Measurements from ENCODE around the gene ELOB.

ELOB gene

DNA sequence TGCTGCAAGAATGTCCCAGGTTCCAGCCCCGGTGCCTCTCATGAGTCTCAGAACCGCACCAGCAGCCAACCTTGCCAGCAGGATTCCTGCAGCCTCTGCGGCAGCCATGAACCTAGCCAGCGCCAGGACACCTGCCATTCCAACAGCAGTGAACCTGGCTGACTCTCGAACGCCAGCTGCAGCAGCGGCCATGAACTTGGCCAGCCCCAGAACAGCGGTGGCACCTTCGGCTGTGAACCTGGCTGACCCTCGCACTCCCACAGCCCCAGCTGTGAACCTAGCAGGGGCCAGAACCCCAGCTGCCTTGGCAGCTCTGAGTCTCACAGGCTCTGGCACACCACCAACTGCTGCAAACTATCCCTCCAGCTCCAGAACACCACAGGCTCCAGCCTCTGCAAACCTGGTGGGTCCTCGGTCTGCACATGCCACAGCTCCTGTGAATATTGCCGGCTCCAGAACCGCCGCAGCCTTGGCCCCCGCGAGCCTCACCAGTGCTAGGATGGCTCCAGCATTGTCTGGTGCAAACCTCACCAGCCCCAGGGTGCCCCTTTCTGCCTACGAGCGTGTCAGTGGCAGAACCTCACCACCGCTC is 9.8 kb downstream of the ELOB start:
- no peak for DNase-seq (ENCODE audit: low read depth)

DNA sequence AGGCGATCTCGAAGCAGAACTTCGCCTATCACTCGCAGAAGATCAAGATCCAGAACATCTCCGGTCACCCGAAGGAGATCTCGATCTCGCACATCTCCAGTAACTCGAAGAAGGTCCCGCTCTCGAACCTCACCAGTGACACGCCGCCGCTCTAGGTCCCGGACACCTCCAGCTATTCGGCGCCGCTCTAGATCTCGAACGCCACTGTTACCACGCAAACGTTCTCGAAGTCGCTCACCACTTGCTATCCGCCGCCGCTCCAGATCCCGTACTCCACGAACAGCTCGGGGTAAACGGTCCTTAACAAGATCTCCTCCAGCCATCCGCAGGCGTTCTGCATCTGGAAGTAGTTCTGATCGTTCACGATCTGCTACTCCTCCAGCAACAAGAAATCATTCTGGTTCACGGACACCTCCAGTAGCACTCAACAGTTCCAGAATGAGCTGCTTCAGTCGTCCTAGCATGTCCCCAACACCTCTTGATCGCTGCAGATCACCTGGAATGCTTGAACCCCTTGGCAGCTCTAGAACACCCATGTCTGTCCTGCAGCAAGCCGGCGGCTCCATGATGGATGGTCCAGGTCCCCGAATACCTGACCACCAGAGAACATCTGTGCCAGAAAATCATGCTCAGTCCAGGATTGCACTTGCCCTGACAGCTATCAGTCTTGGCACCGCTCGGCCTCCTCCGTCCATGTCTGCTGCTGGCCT is 10.5 kb downstream of the ELOB start:
- DNase-seq (ENCODE audit: low read depth): no peak

DNA sequence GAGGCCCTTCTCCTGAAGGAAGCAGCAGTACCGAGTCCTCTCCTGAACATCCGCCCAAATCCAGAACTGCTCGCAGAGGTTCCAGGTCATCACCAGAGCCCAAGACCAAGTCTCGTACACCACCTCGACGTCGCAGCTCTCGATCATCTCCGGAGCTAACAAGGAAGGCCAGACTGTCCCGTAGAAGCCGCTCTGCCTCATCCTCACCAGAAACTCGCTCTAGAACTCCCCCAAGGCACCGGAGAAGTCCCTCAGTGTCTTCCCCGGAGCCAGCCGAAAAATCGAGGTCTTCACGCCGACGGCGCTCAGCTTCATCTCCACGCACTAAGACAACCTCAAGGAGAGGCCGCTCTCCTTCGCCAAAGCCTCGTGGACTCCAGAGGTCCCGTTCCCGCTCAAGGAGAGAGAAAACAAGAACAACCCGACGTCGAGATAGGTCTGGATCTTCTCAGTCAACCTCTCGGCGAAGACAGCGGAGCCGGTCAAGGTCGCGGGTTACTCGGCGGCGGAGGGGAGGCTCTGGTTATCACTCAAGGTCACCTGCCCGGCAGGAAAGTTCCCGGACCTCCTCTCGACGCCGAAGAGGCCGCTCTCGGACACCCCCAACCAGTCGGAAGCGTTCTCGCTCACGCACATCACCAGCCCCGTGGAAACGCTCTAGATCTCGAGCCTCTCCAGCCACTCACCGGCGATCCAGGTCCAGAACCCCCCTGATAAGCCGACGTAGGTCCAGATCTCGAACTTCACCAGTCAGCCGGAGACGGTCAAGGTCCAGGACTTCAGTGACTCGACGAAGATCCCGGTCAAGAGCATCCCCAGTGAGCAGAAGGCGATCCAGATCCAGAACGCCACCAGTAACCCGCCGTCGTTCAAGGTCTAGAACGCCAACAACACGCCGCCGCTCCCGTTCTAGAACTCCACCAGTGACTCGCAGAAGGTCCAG is 11.3 kb downstream of the ELOB start:
- no peak for DNase-seq (ENCODE audit: low read depth)

DNA sequence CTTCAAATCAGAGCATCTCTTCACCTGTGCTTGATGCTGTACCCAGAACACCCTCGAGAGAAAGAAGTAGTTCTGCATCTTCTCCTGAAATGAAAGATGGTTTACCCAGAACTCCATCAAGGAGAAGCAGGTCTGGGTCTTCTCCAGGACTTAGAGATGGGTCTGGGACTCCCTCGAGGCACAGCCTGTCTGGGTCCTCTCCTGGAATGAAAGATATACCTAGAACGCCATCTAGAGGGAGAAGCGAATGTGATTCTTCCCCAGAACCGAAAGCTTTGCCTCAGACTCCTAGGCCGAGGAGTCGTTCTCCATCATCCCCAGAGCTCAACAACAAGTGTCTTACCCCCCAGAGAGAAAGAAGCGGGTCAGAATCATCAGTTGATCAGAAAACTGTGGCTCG is 12.4 kb downstream of the ELOB start:
- no peak for DNase-seq (ENCODE audit: low read depth)

DNA sequence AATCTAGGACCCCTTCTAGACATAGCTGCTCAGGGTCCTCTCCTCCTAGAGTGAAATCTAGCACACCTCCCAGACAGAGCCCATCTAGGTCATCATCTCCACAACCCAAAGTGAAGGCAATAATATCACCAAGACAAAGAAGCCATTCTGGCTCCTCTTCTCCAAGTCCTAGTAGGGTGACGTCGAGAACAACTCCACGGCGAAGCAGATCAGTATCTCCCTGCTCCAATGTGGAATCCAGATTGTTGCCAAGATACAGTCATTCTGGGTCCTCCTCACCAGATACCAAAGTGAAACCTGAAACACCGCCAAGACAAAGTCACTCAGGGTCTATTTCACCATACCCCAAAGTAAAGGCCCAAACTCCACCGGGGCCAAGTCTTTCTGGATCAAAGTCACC is 13.9 kb downstream of the ELOB start:
- no peak for DNase-seq (ENCODE audit: low read depth)

DNA sequence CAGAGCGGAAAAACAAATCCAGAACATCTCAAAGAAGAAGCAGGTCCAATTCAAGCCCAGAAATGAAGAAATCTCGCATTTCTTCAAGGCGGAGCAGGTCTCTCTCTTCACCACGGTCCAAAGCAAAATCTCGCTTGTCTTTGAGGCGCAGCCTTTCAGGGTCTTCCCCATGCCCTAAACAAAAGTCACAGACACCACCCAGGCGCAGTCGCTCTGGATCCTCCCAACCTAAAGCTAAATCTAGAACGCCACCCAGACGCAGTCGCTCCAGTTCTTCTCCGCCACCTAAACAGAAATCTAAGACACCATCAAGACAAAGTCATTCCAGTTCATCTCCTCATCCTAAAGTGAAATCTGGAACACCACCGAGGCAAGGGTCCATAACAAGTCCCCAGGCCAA is 14.4 kb downstream of the ELOB start:
- DNase-seq (ENCODE audit: low read depth): no peak

DNA sequence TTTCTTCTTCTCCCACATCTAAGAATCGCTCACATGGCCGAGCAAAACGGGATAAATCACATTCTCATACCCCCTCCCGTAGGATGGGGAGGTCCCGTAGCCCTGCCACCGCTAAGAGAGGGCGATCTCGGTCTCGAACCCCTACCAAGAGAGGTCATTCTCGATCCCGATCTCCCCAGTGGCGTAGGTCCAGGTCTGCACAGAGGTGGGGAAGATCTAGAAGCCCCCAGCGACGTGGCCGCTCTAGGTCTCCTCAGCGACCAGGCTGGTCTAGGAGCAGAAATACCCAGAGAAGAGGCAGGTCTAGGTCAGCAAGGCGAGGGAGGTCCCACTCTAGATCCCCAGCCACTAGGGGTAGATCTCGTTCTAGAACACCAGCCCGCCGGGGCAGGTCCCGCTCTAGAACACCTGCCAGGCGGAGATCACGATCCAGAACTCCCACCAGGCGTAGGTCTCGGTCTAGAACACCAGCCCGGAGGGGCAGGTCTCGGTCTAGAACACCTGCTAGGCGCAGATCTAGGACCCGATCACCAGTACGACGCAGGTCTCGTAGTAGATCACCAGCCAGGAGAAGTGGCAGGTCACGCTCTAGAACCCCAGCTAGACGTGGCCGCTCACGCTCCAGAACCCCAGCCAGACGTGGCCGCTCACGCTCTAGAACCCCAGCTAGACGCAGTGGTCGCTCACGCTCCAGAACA is 15.0 kb downstream of the ELOB start:
- DNase-seq (ENCODE audit: low read depth): no peak

DNA sequence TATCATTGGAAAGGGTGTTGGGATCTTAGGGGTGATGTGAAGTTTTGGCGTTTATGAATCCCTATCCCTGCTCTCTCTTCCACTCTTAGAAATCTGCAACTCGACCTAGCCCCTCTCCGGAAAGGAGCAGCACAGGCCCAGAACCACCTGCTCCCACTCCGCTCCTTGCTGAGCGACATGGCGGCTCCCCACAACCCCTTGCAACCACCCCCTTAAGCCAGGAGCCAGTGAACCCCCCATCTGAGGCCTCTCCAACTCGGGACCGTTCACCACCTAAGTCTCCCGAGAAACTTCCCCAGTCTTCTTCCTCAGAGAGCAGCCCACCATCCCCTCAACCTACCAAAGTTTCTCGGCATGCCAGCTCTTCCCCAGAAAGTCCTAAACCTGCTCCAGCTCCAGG is 15.6 kb downstream of the ELOB start:
- DNase-seq (ENCODE audit: low read depth): no peak

DNA sequence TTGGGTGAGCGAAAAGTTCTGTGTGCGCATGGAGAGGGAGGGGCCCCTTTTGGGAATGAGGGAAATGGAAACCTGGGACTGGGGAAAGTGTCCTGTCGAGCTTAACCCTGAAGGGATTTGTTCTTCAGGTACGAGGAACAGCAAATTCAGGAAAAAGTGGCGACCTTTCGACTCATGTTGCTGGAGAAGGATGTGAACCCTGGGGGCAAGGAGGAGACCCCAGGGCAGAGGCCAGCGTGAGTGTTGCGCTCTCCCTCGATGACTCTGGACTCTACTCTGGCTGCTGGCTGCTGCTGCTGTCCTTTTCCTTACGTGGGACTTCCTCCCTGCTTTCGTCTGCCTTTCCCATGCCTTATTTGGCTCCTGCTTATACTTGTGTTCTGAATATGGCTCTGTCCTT is 19.7 kb downstream of the ELOB start:
- DNase-seq (ENCODE audit: low read depth): no peak

DNA sequence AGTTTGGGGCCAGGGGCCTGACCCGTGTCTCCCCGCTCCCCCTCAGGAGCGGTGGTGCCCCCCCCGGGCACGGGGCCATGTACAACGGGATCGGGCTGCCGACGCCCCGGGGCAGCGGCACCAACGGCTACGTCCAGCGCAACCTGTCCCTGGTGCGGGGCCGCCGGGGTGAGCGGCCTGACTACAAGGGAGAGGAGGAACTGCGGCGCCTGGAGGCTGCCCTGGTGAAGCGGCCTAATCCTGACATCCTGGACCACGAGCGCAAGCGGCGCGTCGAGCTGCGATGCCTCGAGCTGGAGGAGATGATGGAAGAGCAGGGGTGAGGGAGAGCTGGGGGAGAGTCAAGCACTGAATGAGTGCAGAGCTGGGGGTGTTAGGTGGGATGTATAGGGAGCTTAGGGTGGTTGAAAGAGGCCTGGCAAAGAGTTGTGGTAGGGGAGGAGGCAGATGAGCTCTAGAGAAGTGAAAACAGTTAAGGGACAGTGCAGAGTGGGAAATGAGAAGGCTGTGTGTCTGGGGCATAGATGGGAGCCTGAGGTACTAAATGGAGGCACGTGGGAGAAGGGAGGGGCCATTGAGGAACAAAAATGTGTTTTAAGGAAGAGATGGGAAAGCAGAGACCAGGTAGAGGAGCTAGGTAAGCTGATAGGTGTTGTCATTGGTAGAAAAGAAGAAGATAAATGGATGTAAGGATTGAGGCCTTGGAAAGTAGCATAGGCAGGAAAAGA is 20.6 kb downstream of the ELOB start:
- no peak for DNase-seq (ENCODE audit: low read depth)

DNA sequence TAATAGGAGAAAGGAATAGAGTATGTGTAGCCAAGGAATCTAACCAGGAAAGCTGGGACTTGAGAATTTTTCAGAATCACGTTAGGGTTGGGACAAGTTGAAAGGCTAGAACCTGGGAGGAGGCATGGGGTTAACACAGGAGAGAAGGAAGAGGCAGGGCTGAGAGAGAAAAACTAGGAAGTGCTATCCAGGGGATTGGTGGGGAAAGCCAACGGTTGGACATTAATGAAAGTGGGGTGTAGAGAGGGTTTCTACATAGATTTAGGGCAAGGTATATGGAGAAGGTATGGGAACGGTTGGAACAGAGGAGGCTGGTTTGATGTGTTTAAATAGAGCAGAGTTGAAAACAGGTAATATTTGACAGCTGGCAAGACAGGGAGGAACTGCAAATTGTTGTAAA is 21.9 kb downstream of the ELOB start:
- DNase-seq (ENCODE audit: low read depth): no peak

DNA sequence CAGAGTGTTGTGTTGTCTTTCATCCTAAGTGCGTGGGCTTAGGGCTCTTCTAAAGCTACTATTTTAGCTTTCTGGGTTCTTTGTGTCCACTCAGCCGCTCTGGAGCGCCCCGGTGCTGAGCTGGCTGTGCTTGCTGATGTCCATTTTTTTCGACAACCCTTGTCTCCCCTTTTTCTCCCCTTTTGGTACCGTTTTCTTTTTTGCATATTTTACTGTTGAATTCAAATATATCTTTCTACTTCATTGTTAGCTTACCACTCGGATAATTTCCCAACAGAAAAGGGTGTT is 23.4 kb downstream of the ELOB start:
- DNase-seq (ENCODE audit: low read depth): peak; percentile 35

DNA sequence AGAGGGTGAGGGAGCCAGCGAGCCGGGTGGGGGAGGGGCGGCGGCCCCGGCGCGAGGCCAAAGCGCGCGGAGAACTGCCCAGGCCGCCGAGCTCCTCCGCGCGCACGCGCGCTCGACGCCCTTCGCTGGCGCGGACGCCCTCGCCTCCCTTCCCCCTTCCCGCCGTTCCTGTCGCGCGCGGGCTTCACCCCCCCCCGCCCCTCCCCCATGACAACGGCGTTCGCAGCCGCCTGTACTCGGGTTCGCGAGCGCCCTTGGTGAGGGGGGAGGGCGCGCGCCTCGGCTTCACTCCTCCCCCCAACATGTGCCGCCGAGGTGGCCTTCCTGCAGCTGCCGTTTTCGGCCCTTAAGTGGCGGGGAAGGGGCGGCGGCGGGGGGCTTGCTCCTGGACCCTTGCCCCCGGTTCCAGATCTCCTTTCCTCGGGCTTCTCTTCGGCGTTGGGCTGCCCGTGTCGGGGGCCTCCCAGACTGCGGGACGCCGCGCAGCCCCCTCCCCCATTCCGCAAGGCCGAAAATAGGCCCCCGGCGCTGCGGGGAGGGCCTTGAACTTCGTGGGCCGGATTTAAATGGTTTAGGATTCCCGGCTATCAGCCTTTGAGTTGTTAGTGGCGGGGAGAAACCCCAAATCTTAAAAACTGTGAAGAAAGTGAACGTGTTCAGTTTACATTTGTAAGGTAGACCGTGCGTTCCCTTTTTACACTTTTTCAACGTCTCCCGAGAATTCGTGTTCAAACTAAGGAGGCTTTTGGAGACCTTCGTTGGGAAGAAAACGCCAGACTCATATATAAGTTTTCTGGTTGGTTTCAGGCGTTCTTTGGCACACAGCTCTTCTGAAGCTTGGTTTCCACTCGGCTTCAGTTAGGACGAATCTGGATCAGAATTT is 24.0 kb downstream of the ELOB start:
- DNase-seq (ENCODE audit: low read depth): peak; percentile 79

DNA sequence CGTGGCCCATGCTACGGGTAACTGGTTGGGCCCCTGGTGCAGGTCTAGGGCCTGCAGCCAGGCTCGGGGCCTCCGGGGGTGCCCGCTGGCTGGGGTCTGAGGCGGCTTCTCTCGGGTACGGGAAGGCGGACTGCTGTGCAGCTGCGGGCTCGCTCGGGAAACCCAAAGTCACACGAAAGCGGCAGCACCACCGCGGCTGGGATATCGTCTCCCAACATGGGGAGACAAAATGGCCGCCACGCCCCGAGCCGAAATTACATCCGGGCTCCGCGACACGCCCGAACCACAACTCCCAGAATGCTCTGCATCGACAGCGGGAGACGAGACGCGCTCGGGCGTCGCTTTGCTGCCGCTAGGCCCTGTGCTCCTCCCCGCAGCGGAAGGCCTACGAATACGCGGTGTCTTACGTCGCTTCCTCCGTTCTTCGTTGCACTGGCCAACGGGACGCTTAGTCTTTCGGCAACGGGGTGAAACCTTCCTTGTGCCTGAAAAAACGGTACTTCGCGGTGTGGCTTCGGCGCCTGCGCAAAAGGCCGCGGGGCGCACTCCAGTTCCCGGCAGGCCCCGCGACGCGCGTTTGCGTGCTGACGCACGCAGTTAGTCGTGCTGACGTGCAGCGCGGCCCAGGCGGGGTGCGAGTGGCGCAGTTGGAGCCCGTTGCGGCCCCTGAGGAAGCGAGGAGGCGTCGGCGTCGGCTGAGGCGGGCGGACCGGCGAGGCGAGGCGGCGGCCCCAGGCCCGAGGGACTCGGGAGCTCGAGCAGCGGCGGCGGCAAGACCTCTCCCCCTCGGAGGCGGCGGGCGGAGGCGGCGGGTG is 24.8 kb downstream of the ELOB start, which contains the start of gene SRRM2:
TSS of gene SRRM2 (plus strand) at position 604 of the 815 bp plus-strand sequence. CDS start 3,727 bp downstream, outside the sequence.
- peak; percentile 94 for DNase-seq (ENCODE audit: low read depth)

DNA sequence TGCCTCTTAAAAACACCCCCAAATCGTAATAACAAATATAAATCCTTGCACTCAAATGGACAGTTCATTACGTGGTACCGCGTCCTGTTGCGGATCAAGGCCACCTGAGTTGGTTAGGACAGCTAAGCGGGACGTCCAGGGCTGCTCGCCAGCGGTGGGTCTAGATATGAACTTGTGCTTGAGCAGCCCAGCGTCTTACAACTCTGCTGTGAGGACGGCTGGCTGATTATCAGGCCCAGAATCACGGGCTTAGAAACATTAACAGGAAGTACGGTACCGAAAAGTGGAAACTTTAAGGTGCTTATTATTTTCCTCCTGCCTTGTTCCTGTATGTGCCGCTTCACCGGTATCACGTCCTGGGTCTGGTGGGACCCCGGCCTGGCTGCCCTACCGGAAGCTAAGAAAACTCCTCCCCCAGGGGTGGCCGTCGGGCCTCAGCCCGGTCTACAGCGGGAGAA is 25.5 kb downstream of the ELOB start:
- peak; percentile 23 for DNase-seq (ENCODE audit: low read depth)

DNA sequence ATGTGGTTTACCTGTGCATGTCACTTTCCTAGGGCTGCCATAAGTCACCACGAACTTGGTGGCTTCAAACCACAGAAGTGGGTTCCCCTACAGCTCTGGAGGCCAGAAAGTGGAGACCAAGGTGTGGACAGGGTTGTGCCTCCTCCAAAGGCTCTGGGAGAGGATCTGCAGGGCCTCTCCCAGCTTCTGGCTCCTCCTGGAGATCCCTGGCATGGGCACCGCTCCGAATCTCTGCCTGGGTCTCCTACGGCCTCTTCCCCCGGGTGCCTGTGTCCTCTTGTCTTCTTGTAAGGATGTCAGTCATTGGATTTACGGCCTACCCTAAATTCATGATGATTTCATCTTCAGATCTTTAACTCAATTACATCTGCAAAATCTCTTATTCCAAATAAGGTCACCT is 27.1 kb downstream of the ELOB start:
- no peak for DNase-seq (ENCODE audit: low read depth)

DNA sequence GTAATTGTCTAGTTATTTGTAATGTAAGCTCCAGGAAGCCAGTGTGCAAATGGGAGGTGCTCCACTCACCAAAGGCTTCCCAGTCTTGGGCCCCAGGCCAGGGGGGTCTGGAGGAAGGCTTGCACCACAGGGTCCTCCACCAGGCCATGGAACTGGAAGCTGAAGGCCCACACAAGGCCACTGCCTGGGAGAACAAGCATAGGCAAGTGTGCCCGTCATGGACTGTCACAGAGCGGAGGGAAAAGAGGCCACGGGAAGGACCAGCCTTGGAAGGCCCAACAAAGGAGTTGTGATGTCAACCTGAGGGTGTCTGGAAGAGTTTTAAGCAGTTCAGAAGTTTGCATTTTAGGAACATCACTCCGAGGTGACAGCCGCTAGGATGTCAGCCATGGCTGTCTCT is 27.6 kb downstream of the ELOB start:
- no peak for DNase-seq (ENCODE audit: low read depth)

DNA sequence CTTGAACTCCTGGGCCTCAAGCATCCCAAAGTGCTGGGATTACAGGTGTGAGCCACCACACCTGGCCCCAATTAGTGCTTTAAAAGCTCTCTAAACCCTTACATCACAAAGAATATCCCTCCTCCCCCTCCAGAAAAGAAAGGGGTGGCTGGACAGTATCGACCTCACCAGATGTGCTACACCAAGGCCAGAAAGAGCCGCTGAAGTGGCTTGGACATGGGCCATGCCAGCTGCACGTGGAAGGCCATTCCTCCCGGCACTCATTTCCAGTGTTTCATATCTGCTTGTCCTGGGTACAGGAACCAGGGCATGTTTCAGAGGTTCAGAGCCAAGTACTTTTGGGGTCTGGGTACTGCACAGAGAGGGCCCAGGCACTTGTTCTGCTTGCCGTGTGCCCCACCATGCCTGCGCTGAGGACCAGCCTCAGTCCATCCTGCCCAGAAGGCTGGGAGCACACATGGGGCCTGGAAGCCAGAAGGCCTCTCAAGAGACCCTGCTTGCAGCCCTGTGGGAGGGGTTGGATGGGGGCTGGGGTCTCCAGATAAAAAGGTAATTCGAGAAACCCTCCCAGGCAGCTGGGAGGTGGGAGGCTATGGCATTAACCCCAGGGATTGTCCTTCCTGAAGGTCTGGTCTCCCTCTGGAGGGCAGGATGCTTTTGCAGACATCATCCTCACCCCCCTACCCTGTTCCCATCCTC is 28.2 kb downstream of the ELOB start:
- no peak for DNase-seq (ENCODE audit: low read depth)

DNA sequence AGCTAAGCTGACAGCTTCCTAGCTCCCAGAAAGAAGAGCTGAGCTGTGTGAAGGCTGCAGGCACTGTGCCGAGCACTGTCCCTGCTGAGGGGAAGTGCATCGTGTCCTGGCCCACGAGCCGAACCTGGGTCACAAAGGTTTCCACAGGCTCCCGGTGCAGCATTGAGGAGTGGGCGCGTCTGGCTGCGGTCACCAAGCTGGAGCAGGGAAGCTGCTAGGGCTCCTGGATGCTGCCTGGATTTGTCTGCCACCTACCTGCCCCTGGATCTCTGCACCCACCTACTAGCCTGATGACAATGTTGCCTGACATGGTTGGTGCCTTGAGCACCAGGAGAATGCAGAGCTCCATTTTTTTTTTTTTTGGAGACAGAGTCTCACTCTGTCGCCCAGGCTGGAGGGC is 31.1 kb downstream of the ELOB start:
- DNase-seq (ENCODE audit: low read depth): no peak

Measured in ELR (cell line).